Caco-2 (cell line): ENCODE data around the gene CRAMP1. TPM values are rescaled to one million over a fixed set of nuclear protein-coding genes. Genes with fewer than 3 reads are reported as not detected.

Experiments
- BruUV-seq: library from RNA; stranded (reverse); fragments of 400-500 nt; replicated peaks from 2 replicates; lab custom pipeline; 2021; lab: Mats Ljungman, UMichigan
- CTCF ChIA-PET: fragments of 300-600 bp; sonication (Branson Sonifier 250); formaldehyde crosslinking; loops from one replicate; lab custom pipeline; 2022; ENCODE audit warnings: antibody characterized with exemption; lab: Charles Lee
- POLR2A ChIA-PET: fragments of 300-600 bp; sonication (Branson Sonifier 250); formaldehyde crosslinking; loops from one replicate; lab custom pipeline; 2022; ENCODE audit warnings: antibody characterized with exemption; lab: Charles Lee
- DNase-seq, 2 experiments: peaks; one replicate each; pipeline versions ENCODE4 v3.0.0 to v3.0.0-alpha.2; 2020 to 2022
- H3K27me3 ChIP-seq: replicated peaks from 2 replicates; pipeline ENCODE4 v1.6.0; 2011; ENCODE audit warnings: low read length; ENCODE audit not compliant: control insufficient read depth, insufficient read depth
- H3K36me3 ChIP-seq: 2 replicates; pipeline ENCODE4 v1.5.1; 2011; ENCODE audit warnings: low read length; ENCODE audit not compliant: control insufficient read depth, insufficient read depth
- H3K4me1 ChIP-seq: fragments of 250-450 bp; sonication (Bioruptor Pico); 2 replicates; pipeline ENCODE4 v1.5.1; 2020; ENCODE audit warnings: mild to moderate bottlenecking
- H3K4me3 ChIP-seq: 2 replicates; pipeline ENCODE4 v1.5.1; 2011; ENCODE audit warnings: low read depth, mild to moderate bottlenecking, control low read depth, low read length
- H3K9me3 ChIP-seq: fragments of 250-450 bp; sonication (Bioruptor Pico); 2 replicates; pipeline ENCODE4 v1.5.1; 2020; ENCODE audit warnings: mild to moderate bottlenecking, moderate library complexity
- H3K27ac Mint-ChIP-seq: one replicate; pipeline ENCODE4 v1.8.0; 2022; ENCODE audit warnings: mixed read lengths; ENCODE audit not compliant: unreplicated experiment
- H3K27me3 Mint-ChIP-seq: one replicate; pipeline ENCODE4 v1.8.0; 2022; ENCODE audit warnings: mixed read lengths; ENCODE audit not compliant: insufficient read depth, unreplicated experiment
- H3K36me3 Mint-ChIP-seq: one replicate; pipeline ENCODE4 v1.8.0; 2022; ENCODE audit warnings: mild to moderate bottlenecking, mixed read lengths; ENCODE audit not compliant: insufficient read depth, unreplicated experiment
- H3K4me1 Mint-ChIP-seq: one replicate; pipeline ENCODE4 v1.8.0; 2022; ENCODE audit warnings: low read depth, mixed read lengths; ENCODE audit not compliant: unreplicated experiment
- H3K4me3 Mint-ChIP-seq: one replicate; pipeline ENCODE4 v1.8.0; 2022; ENCODE audit warnings: mild to moderate bottlenecking, moderate library complexity, mixed read lengths; ENCODE audit not compliant: unreplicated experiment
- H3K9me3 Mint-ChIP-seq: one replicate; pipeline ENCODE4 v1.8.0; 2022; ENCODE audit warnings: mixed read lengths; ENCODE audit not compliant: unreplicated experiment
- intact Hi-C: fragments of 100-400 bp; cut with micrococcal nuclease; formaldehyde crosslinking; loops from one replicate; pipeline ENCODE4 v1.10.0; 2022; ENCODE audit not compliant: unreplicated experiment
- total RNA-seq: library from RNA; stranded (reverse); gene quantifications from 2 replicates; pipeline ENCODE4 v1.2.3, GENCODE V29; 2022
- TF ChIP-seq, protein P1 (sequence below), 2 experiments: fragments of 200-600 bp in 1 of 2; IDR thresholded peaks; 1 replicate in 1 of 2; 2 replicates in 1 of 2; pipeline versions ENCODE4 v1.5.1 to v1.8.0; 2011 to 2022; ENCODE audit warnings: antibody characterized with exemption in 1 of 2, control low read depth in 1 of 2, inconsistent platforms in 1 of 2, low read depth in 1 of 2, low read length in 1 of 2, mild to moderate bottlenecking in 1 of 2, moderate library complexity in 1 of 2; ENCODE audit not compliant: insufficient read depth in 1 of 2, severe bottlenecking in 1 of 2, unreplicated experiment in 1 of 2

Gene CRAMP1
- total RNA-seq, 1 experiment from 2014 or later = 24.7 TPM

DNA sequence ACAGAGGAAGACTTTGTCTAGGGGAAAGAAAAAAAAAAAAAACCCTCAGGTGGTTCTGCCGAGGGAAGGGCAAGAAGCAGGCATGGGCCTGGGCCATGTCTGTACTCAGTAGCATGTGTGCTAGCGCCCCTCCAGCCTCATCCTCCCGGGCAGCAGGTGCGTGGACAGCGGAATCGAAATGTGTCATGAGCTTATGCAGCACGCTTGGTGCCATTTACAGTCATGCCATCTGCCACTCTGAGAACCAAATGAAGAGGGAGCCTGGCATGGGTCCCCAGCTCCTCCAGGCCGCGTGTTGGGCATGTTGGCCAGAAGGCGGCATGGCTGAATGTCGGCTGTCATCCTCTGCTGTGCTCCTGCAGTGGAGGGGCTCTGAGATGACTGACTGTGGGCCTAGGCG is 31.4 kb downstream of the CRAMP1 start:
- H3K36me3 Mint-ChIP-seq = peaks cover 59% of the 10 kb centered on the region
- H3K36me3 ChIP-seq = peaks cover 2% of the 10 kb centered on the region

DNA sequence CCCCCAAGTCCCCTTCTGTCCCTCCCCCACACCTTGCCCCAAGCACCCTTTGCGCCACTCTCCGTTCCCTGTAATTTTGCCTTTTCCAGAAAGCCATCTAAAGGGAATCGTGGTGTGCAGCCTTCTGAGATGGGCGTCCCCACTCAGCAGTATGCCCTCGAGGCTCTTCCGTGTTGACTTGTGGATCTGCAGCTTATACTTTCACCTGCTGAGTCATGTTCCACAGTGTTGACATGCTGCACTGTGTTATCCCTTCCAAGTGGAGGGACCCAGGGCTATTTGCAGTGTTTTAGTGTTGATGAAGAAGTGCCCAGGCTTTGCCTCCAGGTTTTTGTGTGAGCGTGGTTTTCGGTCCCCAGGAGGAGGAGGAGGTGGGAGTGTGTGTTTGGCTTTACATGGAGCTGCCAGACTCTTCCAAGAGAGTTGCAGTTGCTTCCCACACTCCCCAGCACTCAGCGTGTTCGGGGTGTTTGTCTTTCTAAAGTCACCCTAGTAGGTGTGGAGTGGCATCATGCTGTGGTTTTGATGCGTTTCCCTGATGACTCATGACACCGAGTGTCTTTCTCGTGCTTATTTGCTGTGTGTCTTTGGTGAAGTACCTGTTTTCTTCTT is 33.9 kb downstream of the CRAMP1 start:
- Mint-ChIP-seq H3K9me3 (peaks cover 10% of the 10 kb centered on the region), H3K27ac (peak overlapping the region; percentile 30), H3K4me3 (no peak overlapping the region), H3K36me3 (peaks cover 57% of the 10 kb centered on the region), H3K4me1 (peaks cover 17% of the 10 kb centered on the region), H3K27me3 (no peaks in the 10 kb centered on the region)
- no peaks in the 10 kb centered on the region for H3K9me3 ChIP-seq
- H3K36me3 ChIP-seq = peaks cover 3% of the 10 kb centered on the region
- ChIA-PET CTCF (no interaction called here), POLR2A (interaction anchor here (0.6 kb wide), 1 partner anchor 127 kb away, joined by 4 read pairs; the partner anchor contains the start of genes EME2 and MRPS34)
- no peaks in the 10 kb centered on the region; the same call in 1 of the 2 replicates for H3K27me3 ChIP-seq
- H3K4me3 ChIP-seq = no peak overlapping the region
- peak in 1 of 2 experiments; percentile 40 for DNase-seq
- no TSS peak for BruUV-seq
- intact Hi-C loops = no loop called here
- TF ChIP-seq, protein P1, sequence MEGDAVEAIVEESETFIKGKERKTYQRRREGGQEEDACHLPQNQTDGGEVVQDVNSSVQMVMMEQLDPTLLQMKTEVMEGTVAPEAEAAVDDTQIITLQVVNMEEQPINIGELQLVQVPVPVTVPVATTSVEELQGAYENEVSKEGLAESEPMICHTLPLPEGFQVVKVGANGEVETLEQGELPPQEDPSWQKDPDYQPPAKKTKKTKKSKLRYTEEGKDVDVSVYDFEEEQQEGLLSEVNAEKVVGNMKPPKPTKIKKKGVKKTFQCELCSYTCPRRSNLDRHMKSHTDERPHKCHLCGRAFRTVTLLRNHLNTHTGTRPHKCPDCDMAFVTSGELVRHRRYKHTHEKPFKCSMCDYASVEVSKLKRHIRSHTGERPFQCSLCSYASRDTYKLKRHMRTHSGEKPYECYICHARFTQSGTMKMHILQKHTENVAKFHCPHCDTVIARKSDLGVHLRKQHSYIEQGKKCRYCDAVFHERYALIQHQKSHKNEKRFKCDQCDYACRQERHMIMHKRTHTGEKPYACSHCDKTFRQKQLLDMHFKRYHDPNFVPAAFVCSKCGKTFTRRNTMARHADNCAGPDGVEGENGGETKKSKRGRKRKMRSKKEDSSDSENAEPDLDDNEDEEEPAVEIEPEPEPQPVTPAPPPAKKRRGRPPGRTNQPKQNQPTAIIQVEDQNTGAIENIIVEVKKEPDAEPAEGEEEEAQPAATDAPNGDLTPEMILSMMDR (IDR thresholded peaks at IDR 0.05; ENCODE audit: insufficient read depth in 1 of 2, low read depth in 1 of 2, low read length in 1 of 2, severe bottlenecking in 1 of 2, unreplicated experiment in 1 of 2) = no peak
- peaks cover 6% of the 10 kb centered on the region; the same call in 1 of the 2 replicates for H3K4me1 ChIP-seq

More for the DNA sequence above, 31.4 kb downstream of the CRAMP1 start:
- peaks cover 24% of the 10 kb centered on the region for H3K4me1 Mint-ChIP-seq
- H3K4me1 ChIP-seq = peaks cover 13% of the 10 kb centered on the region; the same call in 1 of the 2 replicates
- H3K4me3 Mint-ChIP-seq = no peak overlapping the region
- H3K9me3 ChIP-seq = no peaks in the 10 kb centered on the region
- no peak overlapping the region for H3K27ac Mint-ChIP-seq
- intact Hi-C loops = no loop called here
- no peaks in the 10 kb centered on the region for H3K27me3 ChIP-seq
- BruUV-seq = no TSS peak
- ChIA-PET CTCF (no interaction called here), POLR2A (interaction anchor here (0.6 kb wide), 1 partner anchor 16 kb away, joined by 3 read pairs; no protein-coding TSS in a partner anchor)
- TF ChIP-seq, protein P1 (IDR thresholded peaks at IDR 0.05; ENCODE audit: insufficient read depth in 1 of 2, low read depth in 1 of 2, low read length in 1 of 2, severe bottlenecking in 1 of 2, unreplicated experiment in 1 of 2) = no peak
- no peaks in the 10 kb centered on the region for H3K9me3 Mint-ChIP-seq
- H3K4me3 ChIP-seq = no peak overlapping the region
- no peak for DNase-seq
- no peaks in the 10 kb centered on the region for H3K27me3 Mint-ChIP-seq

DNA sequence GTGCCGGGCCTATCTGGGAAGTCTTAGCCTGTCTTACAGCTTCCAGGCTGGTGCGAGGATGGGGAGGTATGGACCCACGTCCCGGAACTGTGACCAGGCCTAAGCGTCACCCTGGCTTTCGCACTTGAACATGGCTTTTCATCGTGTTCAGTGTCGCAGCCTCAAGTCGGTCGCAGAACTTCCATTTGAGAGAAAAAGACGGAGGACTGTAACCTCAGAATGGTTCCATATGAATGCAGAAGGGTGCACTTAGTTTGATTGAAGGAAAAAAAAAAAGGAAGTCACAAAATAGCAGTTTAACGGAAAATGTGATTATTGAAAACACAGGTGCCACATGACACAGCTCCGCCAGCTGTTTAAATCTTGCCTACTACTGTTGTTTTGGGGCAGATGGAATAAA is 35.7 kb downstream of the CRAMP1 start:
- peaks cover 6% of the 10 kb centered on the region; the same call in 1 of the 2 replicates for H3K4me1 ChIP-seq
- TF ChIP-seq, protein P1 (IDR thresholded peaks at IDR 0.05; ENCODE audit: insufficient read depth in 1 of 2, low read depth in 1 of 2, low read length in 1 of 2, severe bottlenecking in 1 of 2, unreplicated experiment in 1 of 2) = no peak
- no peaks in the 10 kb centered on the region; the same call in 1 of the 2 replicates for H3K27me3 ChIP-seq
- H3K9me3 ChIP-seq = no peaks in the 10 kb centered on the region
- H3K4me3 Mint-ChIP-seq = no peak overlapping the region
- peaks cover 6% of the 10 kb centered on the region for H3K36me3 ChIP-seq
- H3K27ac Mint-ChIP-seq = no peak overlapping the region
- DNase-seq = no peak
- intact Hi-C loops = no loop called here
- no peak overlapping the region for H3K4me3 ChIP-seq
- peaks cover 17% of the 10 kb centered on the region for H3K4me1 Mint-ChIP-seq
- BruUV-seq = no TSS peak
- H3K27me3 Mint-ChIP-seq = no peaks in the 10 kb centered on the region
- POLR2A ChIA-PET = interaction anchor here (0.7 kb wide), 1 partner anchor 180 kb away, joined by 6 read pairs; no protein-coding TSS in a partner anchor
- CTCF ChIA-PET = no interaction called here
- peaks cover 65% of the 10 kb centered on the region for H3K36me3 Mint-ChIP-seq
- peaks cover 20% of the 10 kb centered on the region for H3K9me3 Mint-ChIP-seq
